ENCODE data around the gene AGRN.

GRCh38 chr1:1019122-1019999 is 559 bp upstream of the AGRN start:
- peak; percentile 34 for TF ChIP-seq CTCF (IDR thresholded peaks at IDR 0.05; ENCODE audit: low read length)
- no peak for TF ChIP-seq EZH2 (optimal IDR thresholded peaks at IDR 0.05; ENCODE audit: low read depth, low read length)

All from MM.1S (cell line).